GM19397 (cell line): Measurements from ENCODE around the gene SNRNP200.
"Not testable (repeated sequence)": the region's sequence is repeated elsewhere in the genome, so short reads cannot be mapped to it uniquely, and the experiment has no call there.

ENCODE experiments used
- ATAC-seq: cut with Tn5 transposase; IDR thresholded peaks from one replicate; pipeline ENCODE4 v1.9.1; 2021; ENCODE audit warnings: mild to moderate bottlenecking, moderate library complexity; ENCODE audit not compliant: unreplicated experiment

Gene SNRNP200

GRCh38 chr2:96276787-96277499, 28.4 kb downstream of the SNRNP200 start:
- no peak for ATAC-seq

GRCh38 chr2:96274355-96275056, 30.8 kb downstream of the SNRNP200 start:
- ATAC-seq, result no peak

GRCh38 chr2:96273763-96274162, 31.6 kb downstream of the SNRNP200 start:
- no peak for ATAC-seq

GRCh38 chr2:96271995-96272394, 33.4 kb downstream of the SNRNP200 start:
- ATAC-seq, result no peak

GRCh38 chr2:96267159-96267971, 38.0 kb downstream of the SNRNP200 start:
- ATAC-seq, result no peak

GRCh38 chr2:96265840-96266679, 39.3 kb downstream of the SNRNP200 start, which contains the start of the genes CIAO1 and TMEM127:
TSS of gene CIAO1 (plus strand) at chr2:96266225. CDS start at chr2:96266351, 126 bp downstream.
TSS of gene TMEM127 (minus strand) at chr2:96265997. CDS start at chr2:96265381, 616 bp downstream.
- peak; percentile 91 for ATAC-seq

GRCh38 chr2:96265349-96265839, 40.0 kb downstream of the SNRNP200 start:
- ATAC-seq, result no peak

GRCh38 chr2:96264656-96265348, 40.5 kb downstream of the SNRNP200 start:
- no peak for ATAC-seq

GRCh38 chr2:96264086-96264485, 41.3 kb downstream of the SNRNP200 start:
- no peak for ATAC-seq

- no peak for ATAC-seq
Observed at GRCh38 chr2:96262306-96262705, 43.0 kb downstream of the SNRNP200 start.

- ATAC-seq, result no peak
Observed at GRCh38 chr2:96261328-96262003, 43.9 kb downstream of the SNRNP200 start.

GRCh38 chr2:96260387-96261260, 44.7 kb downstream of the SNRNP200 start:
- ATAC-seq, result no peak

GRCh38 chr2:96259497-96259921, 45.8 kb downstream of the SNRNP200 start:
- no peak for ATAC-seq

GRCh38 chr2:96258166-96259022, 47.0 kb downstream of the SNRNP200 start:
- ATAC-seq, result no peak

GRCh38 chr2:96257744-96258143, 47.6 kb downstream of the SNRNP200 start:
- not testable (repeated sequence) for ATAC-seq

- no peak for ATAC-seq
Observed at GRCh38 chr2:96256611-96257113, 48.7 kb downstream of the SNRNP200 start.

GRCh38 chr2:96254571-96254970, 50.8 kb downstream of the SNRNP200 start:
- ATAC-seq, result no peak
